ENCODE data around the gene RELN. TPM values are rescaled to one million over a fixed set of nuclear protein-coding genes. Genes with fewer than 3 reads are reported as not detected.

Gene RELN
- total and polyA plus RNA-seq, 9 donors, result 0.68 to 8.7 (median 2.7) TPM

DNA sequence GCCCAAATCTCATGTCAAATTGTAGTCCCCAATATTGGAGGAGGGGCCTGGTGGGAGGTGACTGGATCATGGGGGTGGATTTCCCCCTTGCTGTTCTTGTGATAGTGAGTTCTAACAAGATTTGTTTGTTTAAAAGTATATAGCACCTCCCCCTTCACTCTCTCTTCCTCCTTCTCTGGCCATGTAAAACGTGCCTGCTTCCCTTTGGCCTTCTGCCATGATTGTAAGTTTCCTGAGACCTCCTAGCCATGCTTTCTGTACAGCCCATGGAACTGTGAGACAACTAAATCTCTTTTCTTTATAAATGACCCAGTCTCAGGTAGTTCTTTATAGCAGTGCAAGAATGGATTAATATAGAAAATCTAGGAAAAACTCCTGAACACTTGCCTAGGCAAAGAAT, 341.3 kb downstream of the RELN start:
- no peak overlapping the region for H3K27ac ChIP-seq
- WGBS, 3 donors, result 23 to 28% (median 25%) methylated on average over 1 of the region's 1 CpG
- H3K9me3 ChIP-seq, result no peaks in the 10 kb centered on the region
- H3K4me1 ChIP-seq (ENCODE audit: insufficient read depth), result no peaks in the 10 kb centered on the region
- H3K4me3 ChIP-seq, result no peak overlapping the region
- no peaks in the 10 kb centered on the region for H3K36me3 ChIP-seq
- intact Hi-C loops (cut with DNase I), result no loop called here
- TF ChIP-seq POLR2A (IDR thresholded peaks at IDR 0.05) (no peak), EP300 (IDR thresholded peaks at IDR 0.05) (no peak)
- TF ChIP-seq, protein P1, sequence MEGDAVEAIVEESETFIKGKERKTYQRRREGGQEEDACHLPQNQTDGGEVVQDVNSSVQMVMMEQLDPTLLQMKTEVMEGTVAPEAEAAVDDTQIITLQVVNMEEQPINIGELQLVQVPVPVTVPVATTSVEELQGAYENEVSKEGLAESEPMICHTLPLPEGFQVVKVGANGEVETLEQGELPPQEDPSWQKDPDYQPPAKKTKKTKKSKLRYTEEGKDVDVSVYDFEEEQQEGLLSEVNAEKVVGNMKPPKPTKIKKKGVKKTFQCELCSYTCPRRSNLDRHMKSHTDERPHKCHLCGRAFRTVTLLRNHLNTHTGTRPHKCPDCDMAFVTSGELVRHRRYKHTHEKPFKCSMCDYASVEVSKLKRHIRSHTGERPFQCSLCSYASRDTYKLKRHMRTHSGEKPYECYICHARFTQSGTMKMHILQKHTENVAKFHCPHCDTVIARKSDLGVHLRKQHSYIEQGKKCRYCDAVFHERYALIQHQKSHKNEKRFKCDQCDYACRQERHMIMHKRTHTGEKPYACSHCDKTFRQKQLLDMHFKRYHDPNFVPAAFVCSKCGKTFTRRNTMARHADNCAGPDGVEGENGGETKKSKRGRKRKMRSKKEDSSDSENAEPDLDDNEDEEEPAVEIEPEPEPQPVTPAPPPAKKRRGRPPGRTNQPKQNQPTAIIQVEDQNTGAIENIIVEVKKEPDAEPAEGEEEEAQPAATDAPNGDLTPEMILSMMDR (IDR thresholded peaks at IDR 0.05), result no peak
- DNase-seq, result no peak
- no peaks in the 10 kb centered on the region for H3K27me3 ChIP-seq

DNA sequence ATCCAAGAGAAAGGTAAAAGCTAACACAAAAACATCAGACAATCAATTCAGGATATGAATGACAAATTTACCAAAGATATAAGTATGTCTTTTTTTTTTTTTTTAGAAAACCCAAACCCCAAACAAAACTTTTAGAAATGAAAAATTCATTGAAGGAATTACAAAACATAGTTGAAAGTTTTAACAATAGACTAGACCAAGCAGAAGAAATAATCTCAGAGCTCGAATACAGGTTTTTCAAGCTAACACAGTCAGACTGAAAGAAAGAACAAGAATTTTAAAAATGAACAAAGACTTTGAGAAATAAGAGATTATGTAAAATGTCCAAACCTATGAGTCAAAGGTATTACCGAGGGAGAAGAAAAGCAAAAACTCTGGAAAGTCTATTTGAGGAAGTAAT, 345.1 kb downstream of the RELN start:
- TF ChIP-seq POLR2A (IDR thresholded peaks at IDR 0.05), result no peak
- TF ChIP-seq, protein P1 (IDR thresholded peaks at IDR 0.05), result no peak
- no peak for TF ChIP-seq EP300 (IDR thresholded peaks at IDR 0.05)
- Histone ChIP-seq H3K9me3 (no peaks in the 10 kb centered on the region), H3K27me3 (no peaks in the 10 kb centered on the region), H3K36me3 (no peaks in the 10 kb centered on the region), H3K27ac (no peak overlapping the region), H3K4me3 (no peak overlapping the region), H3K4me1 (ENCODE audit: insufficient read depth) (no peaks in the 10 kb centered on the region)
- DNase-seq, result no peak
- WGBS, 3 donors, result 73 to 86% (median 84%) methylated on average over 2 of the region's 2 CpGs
- intact Hi-C loops (cut with DNase I), result no loop called here

DNA sequence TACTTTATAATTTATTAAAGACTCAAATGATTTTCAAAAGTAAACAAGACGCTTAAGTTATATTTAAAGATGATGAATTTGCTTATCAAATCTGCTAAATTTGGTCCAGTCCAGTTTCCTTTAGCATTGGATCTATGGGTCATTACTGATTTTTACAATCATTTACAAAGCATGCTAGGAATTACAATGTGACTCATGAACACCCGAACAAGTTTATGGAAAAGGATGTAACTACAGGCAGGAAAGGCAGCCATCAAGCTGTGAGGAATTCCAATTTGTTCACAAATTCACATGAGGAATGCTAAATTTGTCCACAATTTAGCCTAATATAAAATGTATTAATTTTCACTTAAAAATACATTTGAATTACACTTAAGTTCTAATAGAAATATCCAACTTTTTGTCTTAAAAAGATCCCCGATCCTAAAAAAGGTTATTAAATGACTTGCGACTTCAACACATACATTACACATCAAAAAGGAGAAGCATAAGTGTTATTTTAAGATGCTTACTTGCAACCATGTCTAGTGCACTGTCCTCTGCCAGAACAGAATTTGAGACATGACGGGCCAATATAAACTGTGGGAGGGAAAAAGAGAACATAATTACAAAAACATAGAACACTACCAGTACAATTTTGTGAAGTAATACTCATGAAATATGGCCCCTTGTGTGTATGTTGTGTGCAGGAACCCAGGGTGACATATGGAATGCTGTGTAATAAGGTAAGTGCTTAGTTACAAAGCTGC, 349.3 kb downstream of the RELN start:
- no peaks in the 10 kb centered on the region for H3K9me3 ChIP-seq
- H3K36me3 ChIP-seq, result no peaks in the 10 kb centered on the region
- no peak for DNase-seq
- no peak overlapping the region for H3K27ac ChIP-seq
- H3K4me1 ChIP-seq (ENCODE audit: insufficient read depth), result no peaks in the 10 kb centered on the region
- H3K27me3 ChIP-seq, result no peaks in the 10 kb centered on the region
- 76 to 83% (median 81%) methylated on average over 5 of the region's 5 CpGs for WGBS, 3 donors
- intact Hi-C loops (cut with DNase I), result no loop called here
- TF ChIP-seq EP300 (IDR thresholded peaks at IDR 0.05), result no peak
- H3K4me3 ChIP-seq, result no peak overlapping the region

DNA sequence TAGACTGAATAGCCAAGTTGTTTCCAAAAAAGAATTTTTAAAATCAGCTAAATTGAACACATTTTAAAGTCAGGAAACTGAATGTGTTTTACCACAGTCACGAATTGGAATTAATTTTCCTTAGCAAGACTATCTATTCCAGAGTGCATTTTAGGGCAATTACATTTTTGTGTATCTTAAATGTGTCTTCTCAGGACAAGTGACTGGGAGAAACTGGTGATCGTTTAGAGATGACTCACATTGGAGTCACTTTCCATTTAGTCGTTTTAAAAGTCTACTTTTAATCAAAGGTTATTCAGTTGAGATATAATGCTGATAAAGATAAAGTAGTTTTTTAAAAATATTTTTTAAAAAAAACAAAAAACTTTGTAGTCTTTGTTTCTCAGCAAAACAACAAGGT, 351.7 kb downstream of the RELN start:
- Histone ChIP-seq H3K4me3 (no peak overlapping the region), H3K9me3 (no peaks in the 10 kb centered on the region), H3K4me1 (ENCODE audit: insufficient read depth) (no peaks in the 10 kb centered on the region), H3K27ac (no peak overlapping the region), H3K27me3 (no peaks in the 10 kb centered on the region), H3K36me3 (no peaks in the 10 kb centered on the region)
- TF ChIP-seq, protein P1 (IDR thresholded peaks at IDR 0.05), result no peak
- TF ChIP-seq POLR2A (IDR thresholded peaks at IDR 0.05) (no peak), EP300 (IDR thresholded peaks at IDR 0.05) (no peak)
- DNase-seq, result no peak
- 54 to 61% (median 56%) methylated on average over 3 of the region's 3 CpGs for WGBS, 3 donors
- intact Hi-C loops (cut with DNase I), result no loop called here

DNA sequence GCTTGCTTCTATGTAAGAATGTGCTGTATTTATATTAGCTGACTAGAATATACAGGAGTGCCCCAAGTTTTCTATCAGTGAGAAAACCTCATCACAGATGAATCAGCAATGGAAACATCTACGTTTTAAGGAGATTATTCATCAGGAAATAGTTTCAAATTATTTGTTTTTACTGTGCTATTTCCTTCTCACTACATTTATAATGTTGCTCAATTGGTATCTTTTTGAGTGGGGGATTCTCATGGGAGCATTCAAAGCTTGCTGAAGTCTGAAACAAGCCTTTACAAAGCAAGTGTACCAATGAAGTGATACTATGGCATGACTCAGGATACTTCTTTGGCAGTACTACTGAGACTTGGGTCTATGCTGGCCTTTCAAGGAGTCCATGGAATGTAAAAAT, 352.4 kb downstream of the RELN start:
- WGBS, 3 donors, result 21 to 47% (median 27%) methylated on average over 1 of the region's 1 CpG
- TF ChIP-seq POLR2A (IDR thresholded peaks at IDR 0.05), result no peak
- TF ChIP-seq EP300 (IDR thresholded peaks at IDR 0.05), result no peak
- TF ChIP-seq, protein P1 (IDR thresholded peaks at IDR 0.05), result no peak
- intact Hi-C loops (cut with DNase I), result no loop called here
- no peak for DNase-seq
- Histone ChIP-seq H3K27ac (no peak overlapping the region), H3K36me3 (no peaks in the 10 kb centered on the region), H3K4me1 (ENCODE audit: insufficient read depth) (no peaks in the 10 kb centered on the region), H3K27me3 (no peaks in the 10 kb centered on the region), H3K9me3 (no peaks in the 10 kb centered on the region), H3K4me3 (no peak overlapping the region)
